Measurements from ENCODE around the gene SLC25A24.
"Not testable (repeated sequence)": the region's sequence is repeated elsewhere in the genome, so short reads cannot be mapped to it uniquely, and the experiment has no call there.

SLC25A24 gene

GRCh38 chr1:108158893-108159453 lies 41.2 kb downstream of the SLC25A24 start:
- H3K36me3 ChIP-seq (ENCODE audit: control insufficient read depth, insufficient read depth, low read length), result no peaks in the 10 kb centered on the region; the same call in 1 of the 2 replicates

GRCh38 chr1:108154314-108154713 lies 45.8 kb downstream of the SLC25A24 start:
- Histone ChIP-seq H3K36me3 (ENCODE audit: control insufficient read depth, insufficient read depth, low read length) (no peaks in the 10 kb centered on the region; the same call in 1 of the 2 replicates), H3K4me3 (replicated peaks; ENCODE audit: low read depth, low read length) (no peak overlapping the region), H3K27me3 (replicated peaks; ENCODE audit: control insufficient read depth, insufficient read depth, low read length) (no peaks in the 10 kb centered on the region)
- no peak for DNase-seq (ENCODE audit: extremely low read depth, insufficient read length)
- TF ChIP-seq, protein P1, sequence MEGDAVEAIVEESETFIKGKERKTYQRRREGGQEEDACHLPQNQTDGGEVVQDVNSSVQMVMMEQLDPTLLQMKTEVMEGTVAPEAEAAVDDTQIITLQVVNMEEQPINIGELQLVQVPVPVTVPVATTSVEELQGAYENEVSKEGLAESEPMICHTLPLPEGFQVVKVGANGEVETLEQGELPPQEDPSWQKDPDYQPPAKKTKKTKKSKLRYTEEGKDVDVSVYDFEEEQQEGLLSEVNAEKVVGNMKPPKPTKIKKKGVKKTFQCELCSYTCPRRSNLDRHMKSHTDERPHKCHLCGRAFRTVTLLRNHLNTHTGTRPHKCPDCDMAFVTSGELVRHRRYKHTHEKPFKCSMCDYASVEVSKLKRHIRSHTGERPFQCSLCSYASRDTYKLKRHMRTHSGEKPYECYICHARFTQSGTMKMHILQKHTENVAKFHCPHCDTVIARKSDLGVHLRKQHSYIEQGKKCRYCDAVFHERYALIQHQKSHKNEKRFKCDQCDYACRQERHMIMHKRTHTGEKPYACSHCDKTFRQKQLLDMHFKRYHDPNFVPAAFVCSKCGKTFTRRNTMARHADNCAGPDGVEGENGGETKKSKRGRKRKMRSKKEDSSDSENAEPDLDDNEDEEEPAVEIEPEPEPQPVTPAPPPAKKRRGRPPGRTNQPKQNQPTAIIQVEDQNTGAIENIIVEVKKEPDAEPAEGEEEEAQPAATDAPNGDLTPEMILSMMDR (IDR thresholded peaks at IDR 0.05; ENCODE audit: insufficient read depth, low read length, poor library complexity, severe bottlenecking), result no peak

More at GRCh38 chr1:108158893-108159453, 41.2 kb downstream of the SLC25A24 start:
- DNase-seq (ENCODE audit: extremely low read depth, insufficient read length), result no peak
- TF ChIP-seq, protein P1 (IDR thresholded peaks at IDR 0.05; ENCODE audit: insufficient read depth, low read length, poor library complexity, severe bottlenecking), result no peak
- Histone ChIP-seq H3K4me3 (replicated peaks; ENCODE audit: low read depth, low read length) (no peak overlapping the region), H3K27me3 (replicated peaks; ENCODE audit: control insufficient read depth, insufficient read depth, low read length) (no peaks in the 10 kb centered on the region)

DNA sequence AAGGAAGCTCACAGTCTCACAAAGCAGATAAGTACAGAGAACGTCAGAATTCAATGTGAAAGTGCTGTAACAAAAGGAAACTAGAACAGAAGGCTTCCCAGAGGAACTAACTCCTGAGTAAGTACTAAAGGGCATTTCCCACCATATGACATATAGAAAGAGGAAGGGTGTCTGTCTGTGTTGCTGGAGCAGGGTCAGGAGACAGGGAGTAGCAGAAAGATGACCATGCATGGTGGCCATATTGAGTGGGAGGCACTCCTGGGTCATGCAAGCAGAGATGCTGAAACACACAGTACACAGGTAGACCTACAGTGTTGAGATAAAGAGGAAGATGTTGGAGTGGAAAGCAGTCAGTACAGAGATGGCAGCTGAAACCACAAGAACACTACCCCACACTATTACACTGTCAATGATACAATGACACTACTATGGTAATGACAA lies 47.3 kb downstream of the SLC25A24 start:
- Histone ChIP-seq H3K4me3 (replicated peaks; ENCODE audit: low read depth, low read length) (no peak overlapping the region), H3K36me3 (ENCODE audit: control insufficient read depth, insufficient read depth, low read length) (no peaks in the 10 kb centered on the region; the same call in 1 of the 2 replicates), H3K27me3 (replicated peaks; ENCODE audit: control insufficient read depth, insufficient read depth, low read length) (no peaks in the 10 kb centered on the region)
- TF ChIP-seq, protein P1 (IDR thresholded peaks at IDR 0.05; ENCODE audit: insufficient read depth, low read length, poor library complexity, severe bottlenecking), result no peak
- DNase-seq (ENCODE audit: extremely low read depth, insufficient read length), result no peak

DNA sequence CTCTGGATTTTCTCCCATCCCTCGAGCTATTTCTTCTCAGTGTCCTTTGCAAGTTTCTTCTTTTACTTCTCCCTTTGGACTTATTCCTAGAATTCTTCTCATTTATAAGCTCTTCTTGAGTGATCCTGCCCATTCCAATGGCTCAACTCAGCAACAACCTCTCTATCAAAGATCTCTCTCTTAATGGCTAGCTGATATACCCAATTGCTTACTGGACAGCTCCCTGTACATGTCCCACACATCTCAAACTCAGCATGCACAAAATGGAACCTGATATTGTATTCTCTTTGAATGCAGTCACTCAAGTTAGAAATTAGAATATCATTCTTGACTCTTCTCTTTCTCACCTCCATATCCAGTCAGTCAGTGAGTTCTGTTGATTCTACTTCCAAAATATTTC lies 48.6 kb downstream of the SLC25A24 start:
- TF ChIP-seq, protein P1 (IDR thresholded peaks at IDR 0.05; ENCODE audit: insufficient read depth, low read length, poor library complexity, severe bottlenecking), result no peak
- Histone ChIP-seq H3K4me3 (replicated peaks; ENCODE audit: low read depth, low read length) (no peak overlapping the region), H3K36me3 (ENCODE audit: control insufficient read depth, insufficient read depth, low read length) (no peaks in the 10 kb centered on the region; the same call in 1 of the 2 replicates), H3K27me3 (replicated peaks; ENCODE audit: control insufficient read depth, insufficient read depth, low read length) (no peaks in the 10 kb centered on the region)
- no peak for DNase-seq (ENCODE audit: extremely low read depth, insufficient read length)

GRCh38 chr1:108149796-108150467 lies 50.2 kb downstream of the SLC25A24 start:
- no peak for DNase-seq (ENCODE audit: extremely low read depth, insufficient read length)
- TF ChIP-seq, protein P1 (IDR thresholded peaks at IDR 0.05; ENCODE audit: insufficient read depth, low read length, poor library complexity, severe bottlenecking), result no peak
- H3K36me3 ChIP-seq (ENCODE audit: control insufficient read depth, insufficient read depth, low read length), result no peaks in the 10 kb centered on the region
- no peaks in the 10 kb centered on the region for H3K27me3 ChIP-seq (replicated peaks; ENCODE audit: control insufficient read depth, insufficient read depth, low read length)
- no peak overlapping the region for H3K4me3 ChIP-seq (replicated peaks; ENCODE audit: low read depth, low read length)

GRCh38 chr1:108144569-108144968 lies 55.6 kb downstream of the SLC25A24 start:
- not testable (repeated sequence) for DNase-seq (ENCODE audit: extremely low read depth, insufficient read length); H3K27me3 ChIP-seq (replicated peaks; ENCODE audit: control insufficient read depth, insufficient read depth, low read length); H3K4me3 ChIP-seq (replicated peaks; ENCODE audit: low read depth, low read length); H3K36me3 ChIP-seq (ENCODE audit: control insufficient read depth, insufficient read depth, low read length)

Data from GM06990 (cell line).